Upper lobe of right lung (tissue), 1 donor: Measurements from ENCODE around the gene PITPNB. TPM values are rescaled to one million over a fixed set of nuclear protein-coding genes. Genes with fewer than 3 reads are reported as not detected.

ENCODE experiments used
- ATAC-seq: fragments of 200-7000 bp; cut with Tn5 transposase; one replicate; pipeline ENCODE4 v1.9.1; 2020; ENCODE audit warnings: mild to moderate bottlenecking, moderate library complexity
- DNase-seq: peaks from one replicate; pipeline ENCODE4 v3.0.0-alpha.2; 2020
- H3K27ac ChIP-seq: fragments of 200-600 bp; one replicate; pipeline ENCODE4 v1.8.0; 2022
- H3K27me3 ChIP-seq: fragments of 200-600 bp; one replicate; pipeline ENCODE4 v1.8.0; 2022; ENCODE audit warnings: mild to moderate bottlenecking
- H3K36me3 ChIP-seq: fragments of 200-600 bp; one replicate; pipeline ENCODE4 v1.8.0; 2022
- H3K4me1 ChIP-seq: fragments of 200-600 bp; one replicate; pipeline ENCODE4 v1.8.0; 2022
- H3K4me3 ChIP-seq: fragments of 200-600 bp; one replicate; pipeline ENCODE4 v1.8.0; 2022; ENCODE audit warnings: mild to moderate bottlenecking
- H3K9me3 ChIP-seq: fragments of 200-600 bp; one replicate; pipeline ENCODE4 v1.8.0; 2022
- CTCF ChIP-seq: fragments of 200-600 bp; IDR thresholded peaks from one replicate; pipeline ENCODE4 v1.8.0; 2022; ENCODE audit warnings: antibody characterized with exemption
- intact Hi-C: fragments of 100-400 bp; cut with DNase I; formaldehyde crosslinking; loops from one replicate; pipeline ENCODE4 v1.11.0; 2022
- total RNA-seq: library from RNA; stranded (reverse); fragmentation: NEBNext Ultra II Directional; extraction: Animal tissue kit (Norgen Biotek cat#: 25700); gene quantifications from one replicate; pipeline ENCODE4 v1.2.1, GENCODE V29; 2021
- donor health status: DM: no; HTN: yes; CAD: no; lungs with severe emphysema.

The PITPNB gene
- total RNA-seq, 1 donor from 2014 or later, result 73.8 TPM

GRCh38 chr22:27892811-27893210 lies 26.2 kb downstream of the PITPNB start:
- Histone ChIP-seq H3K27ac (no peak overlapping the region), H3K4me1 (peaks cover 3% of the 10 kb centered on the region), H3K36me3 (peaks cover 98% of the 10 kb centered on the region), H3K9me3 (no peaks in the 10 kb centered on the region), H3K4me3 (no peak overlapping the region), H3K27me3 (no peaks in the 10 kb centered on the region)
- ATAC-seq (no peak), DNase-seq (no peak)
- no peak for TF ChIP-seq CTCF
- intact Hi-C loops, result no loop called here

- H3K27ac ChIP-seq, result no peak overlapping the region
- no peaks in the 10 kb centered on the region for H3K27me3 ChIP-seq
- DNase-seq (no peak), ATAC-seq (no peak)
- TF ChIP-seq CTCF, result no peak
- H3K9me3 ChIP-seq, result no peaks in the 10 kb centered on the region
- H3K4me1 ChIP-seq, result peaks cover 10% of the 10 kb centered on the region
- intact Hi-C loops, result no loop called here
- H3K36me3 ChIP-seq, result peaks cover 98% of the 10 kb centered on the region
- H3K4me3 ChIP-seq, result no peak overlapping the region
Measured at GRCh38 chr22:27892064-27892463, 27.0 kb downstream of the PITPNB start.

GRCh38 chr22:27888310-27888709 lies 30.7 kb downstream of the PITPNB start:
- intact Hi-C loops, result loop anchor here (5.0 kb wide), 1 partner anchor 119 kb away; no protein-coding TSS in a partner anchor
- DNase-seq, result no peak
- H3K4me3 ChIP-seq, result no peak overlapping the region
- no peak for TF ChIP-seq CTCF
- H3K36me3 ChIP-seq, result peaks cover 83% of the 10 kb centered on the region
- no peaks in the 10 kb centered on the region for H3K27me3 ChIP-seq
- peaks cover 20% of the 10 kb centered on the region for H3K4me1 ChIP-seq
- H3K27ac ChIP-seq, result no peak overlapping the region
- H3K9me3 ChIP-seq, result no peaks in the 10 kb centered on the region
- ATAC-seq, result no peak

DNA sequence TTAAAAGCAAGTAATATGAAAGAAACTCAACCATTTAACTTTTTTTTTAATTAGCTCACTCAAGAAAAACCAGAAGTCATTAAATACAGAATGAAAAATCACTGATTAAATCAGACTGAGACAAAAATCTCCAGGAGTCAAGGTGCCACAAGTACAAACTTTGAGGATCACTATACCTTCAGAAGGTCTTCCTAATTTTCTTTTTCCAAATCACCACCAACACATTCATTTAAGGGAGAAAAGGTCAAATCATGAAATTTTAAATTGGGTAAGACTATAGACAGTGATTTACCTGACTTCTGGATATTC lies 32.3 kb downstream of the PITPNB start:
- Histone ChIP-seq H3K4me1 (peaks cover 22% of the 10 kb centered on the region), H3K4me3 (no peak overlapping the region), H3K27ac (peak overlapping the region; percentile 52), H3K9me3 (no peaks in the 10 kb centered on the region), H3K27me3 (no peaks in the 10 kb centered on the region), H3K36me3 (peaks cover 68% of the 10 kb centered on the region)
- ATAC-seq (no peak), DNase-seq (no peak)
- intact Hi-C loops, result loop anchor here (5.0 kb wide), 1 partner anchor 121 kb away; no protein-coding TSS in a partner anchor
- TF ChIP-seq CTCF, result no peak

- H3K4me1 ChIP-seq, result peaks cover 28% of the 10 kb centered on the region
- peak; percentile 89 for TF ChIP-seq CTCF
- H3K27ac ChIP-seq, result no peak overlapping the region
- peak; percentile 70 for ATAC-seq
- intact Hi-C loops, result loop anchor here (5.0 kb wide), 1 partner anchor 121 kb away; no protein-coding TSS in a partner anchor
- H3K9me3 ChIP-seq, result no peaks in the 10 kb centered on the region
- H3K36me3 ChIP-seq, result peaks cover 62% of the 10 kb centered on the region
- no peak overlapping the region for H3K4me3 ChIP-seq
- no peaks in the 10 kb centered on the region for H3K27me3 ChIP-seq
- no peak for DNase-seq
Measured at GRCh38 chr22:27885977-27886842, 32.8 kb downstream of the PITPNB start.
